Neural cell (in vitro differentiated cells): ENCODE results near the gene ARMH1. TPM values are rescaled to one million over a fixed set of nuclear protein-coding genes. Genes with fewer than 3 reads are reported as not detected.
A peak's percentile ranks its signal among the peaks of the same experiment; 100 is the strongest.

Source experiments
- H2AFZ ChIP-seq: fragments of 200-600, 300-800 bp; sonication (generic), shearing (Covaris generic); 2 replicates; pipeline ENCODE4 v1.6.0; 2014; ENCODE audit warnings: low read depth, mild to moderate bottlenecking, antibody characterized with exemption, low read length, moderate library complexity
- H3F3A ChIP-seq: fragments of 200-600 bp; shearing (Covaris generic); 2 replicates; pipeline ENCODE4 v1.6.1; 2016; ENCODE audit warnings: mild to moderate bottlenecking, moderate library complexity, mixed read lengths, antibody characterized with exemption, low read length; ENCODE audit not compliant: insufficient read depth, poor library complexity, severe bottlenecking
- H3K27ac ChIP-seq: fragments of 200-600, 300-800 bp; sonication (generic), shearing (Covaris generic); 2 replicates; pipeline ENCODE4 v1.5.1; 2014; ENCODE audit warnings: mild to moderate bottlenecking, low read length, moderate library complexity
- H3K27me3 ChIP-seq: fragments of 300-800, 200-600 bp; sonication (generic), shearing (Covaris generic); 2 replicates; pipeline ENCODE4 v1.6.0; 2014; ENCODE audit warnings: mild to moderate bottlenecking, low read depth, low read length, moderate library complexity; ENCODE audit not compliant: insufficient read depth
- H3K36me3 ChIP-seq: fragments of 300-800, 200-600 bp; sonication (generic), shearing (Covaris generic); 2 replicates; pipeline ENCODE4 v1.5.1; 2014; ENCODE audit warnings: mild to moderate bottlenecking, antibody characterized with exemption, low read length, moderate library complexity; ENCODE audit not compliant: insufficient read depth
- H3K4me2 ChIP-seq: fragments of 300-800, 200-600 bp; sonication (generic), shearing (Covaris generic); 2 replicates; pipeline ENCODE4 v1.6.0; 2014; ENCODE audit warnings: mild to moderate bottlenecking, low read length
- H3K4me3 ChIP-seq: fragments of 300-800, 200-600 bp; sonication (generic), shearing (Covaris generic); 2 replicates; pipeline ENCODE4 v1.5.1; 2014; ENCODE audit warnings: mild to moderate bottlenecking, low read length, moderate library complexity
- H3K79me2 ChIP-seq: fragments of 200-600 bp; shearing (Covaris generic); replicated peaks from 2 replicates; pipeline ENCODE4 v1.6.0; 2014; ENCODE audit warnings: mild to moderate bottlenecking, low read length, moderate library complexity; ENCODE audit not compliant: insufficient read depth
- H3K9ac ChIP-seq: fragments of 300-800, 200-600 bp; sonication (generic), shearing (Covaris generic); 2 replicates; pipeline ENCODE4 v1.6.1; 2016; ENCODE audit warnings: mild to moderate bottlenecking, low read length, mixed read lengths
- H3K9me2 ChIP-seq: fragments of 200-600 bp; shearing (Covaris generic); 2 replicates; pipeline ENCODE4 v1.6.1; 2016; ENCODE audit warnings: mild to moderate bottlenecking, low read length, mixed read lengths; ENCODE audit not compliant: insufficient read depth
- H3K9me3 ChIP-seq: fragments of 200-600, 300-800 bp; sonication (generic), shearing (Covaris generic); 2 replicates; pipeline ENCODE4 v1.6.1; 2016; ENCODE audit warnings: mild to moderate bottlenecking, mixed run types, low read length, moderate library complexity, mixed read lengths
- H4K20me1 ChIP-seq: fragments of 200-600 bp; shearing (Covaris generic); 2 replicates; pipeline ENCODE4 v1.6.1; 2016; ENCODE audit warnings: mild to moderate bottlenecking, mixed run types; ENCODE audit not compliant: insufficient read depth
- CTCF ChIP-seq: fragments of 450-650 bp; IDR thresholded peaks from 2 replicates; pipeline ENCODE4 v1.5.1; 2014; ENCODE audit warnings: antibody characterized with exemption, mild to moderate bottlenecking, moderate library complexity; ENCODE audit not compliant: poor library complexity, severe bottlenecking
- EP300 ChIP-seq: fragments of 450-650 bp; conservative IDR thresholded peaks from 2 replicates; pipeline ENCODE4 v1.6.1; 2014; ENCODE audit warnings: antibody characterized with exemption, mild to moderate bottlenecking, moderate library complexity; ENCODE audit not compliant: poor library complexity, severe bottlenecking
- EZH2 ChIP-seq: fragments of 200-600, 300-800 bp; shearing (Covaris generic), sonication (generic); IDR thresholded peaks from 2 replicates; pipeline ENCODE4 v1.6.1; 2014; ENCODE audit warnings: antibody characterized with exemption, low read length, borderline replicate concordance, mild to moderate bottlenecking; ENCODE audit not compliant: insufficient read depth, poor library complexity, severe bottlenecking
- MXI1 ChIP-seq: fragments of 450-650 bp; conservative IDR thresholded peaks from 2 replicates; pipeline ENCODE4 v1.6.1; 2014; ENCODE audit warnings: antibody characterized with exemption, mild to moderate bottlenecking; ENCODE audit not compliant: poor library complexity, severe bottlenecking
- POLR2AphosphoS5 ChIP-seq: IDR thresholded peaks from 2 replicates; pipeline ENCODE4 v1.6.1; 2012
- RAD21 ChIP-seq: fragments of 450-650 bp; conservative IDR thresholded peaks from 2 replicates; pipeline ENCODE4 v1.6.1; 2014; ENCODE audit warnings: antibody characterized with exemption, mild to moderate bottlenecking, moderate library complexity
- REST ChIP-seq: IDR thresholded peaks from 2 replicates; pipeline ENCODE4 v1.6.1; 2012; ENCODE audit warnings: borderline replicate concordance
- SMC3 ChIP-seq: fragments of 450-650 bp; conservative IDR thresholded peaks from 2 replicates; pipeline ENCODE4 v1.6.1; 2014; ENCODE audit warnings: antibody characterized with exemption, mild to moderate bottlenecking, moderate library complexity; ENCODE audit not compliant: poor library complexity
- TAF1 ChIP-seq: IDR thresholded peaks from 2 replicates; pipeline ENCODE4 v1.6.1; 2012; ENCODE audit warnings: low read depth
- polyA plus RNA-seq: library from polyadenylated mRNA; depleted of rRNA; stranded (reverse); fragments of >200 nt; gene quantifications from 2 replicates; pipeline ENCODE4 v1.2.3, GENCODE V29; 2014

ARMH1 gene
- polyA plus RNA-seq, 1 donor from 2014 or later: 105 TPM

- no peaks in the 10 kb centered on the region for H3K36me3 ChIP-seq
- no peaks in the 10 kb centered on the region for H3F3A ChIP-seq
- TF ChIP-seq CTCF (no peak), POLR2AphosphoS5 (no peak), EP300 (no peak), SMC3 (no peak), TAF1 (no peak), REST (no peak), MXI1 (no peak), EZH2 (no peak), RAD21 (no peak)
- no peaks in the 10 kb centered on the region for H3K27me3 ChIP-seq
- H3K9ac ChIP-seq: peak overlapping the region; percentile 79
- peak overlapping the region; percentile 78 for H3K4me2 ChIP-seq
- H3K79me2 ChIP-seq: no peaks in the 10 kb centered on the region
- no peaks in the 10 kb centered on the region for H3K9me2 ChIP-seq
- H2AFZ ChIP-seq: peak overlapping the region; percentile 98
- H3K27ac ChIP-seq: peak overlapping the region; percentile 80
- peak overlapping the region; percentile 72 for H3K4me3 ChIP-seq
- H4K20me1 ChIP-seq: no peaks in the 10 kb centered on the region
- H3K9me3 ChIP-seq: no peaks in the 10 kb centered on the region
These were observed 43.2 kb upstream of the ARMH1 start for GRCh38 chr1:44631333-44631646.

GRCh38 chr1:44631647-44632539 is 42.6 kb upstream of the ARMH1 start:
- Histone ChIP-seq H3K79me2 (no peaks in the 10 kb centered on the region), H3K9me2 (no peaks in the 10 kb centered on the region), H3K36me3 (no peaks in the 10 kb centered on the region), H3K9me3 (no peaks in the 10 kb centered on the region), H3K27ac (peak overlapping the region; percentile 80), H3K27me3 (no peaks in the 10 kb centered on the region), H4K20me1 (no peaks in the 10 kb centered on the region), H3F3A (no peaks in the 10 kb centered on the region), H3K4me2 (peak overlapping the region; percentile 78), H2AFZ (peak overlapping the region; percentile 98), H3K4me3 (peak overlapping the region; percentile 72), H3K9ac (peak overlapping the region; percentile 79)
- TF ChIP-seq MXI1: peak; percentile 81
- no peak for TF ChIP-seq EZH2
- TF ChIP-seq REST: peak; percentile 24
- no peak for TF ChIP-seq CTCF
- TF ChIP-seq TAF1: peak; percentile 84
- peak; percentile 65 for TF ChIP-seq EP300
- peak; percentile 26 for TF ChIP-seq RAD21
- TF ChIP-seq POLR2AphosphoS5: peak; percentile 47
- TF ChIP-seq SMC3: peak; percentile 44
